DMS153 treated with DMSO at 0.1 percent for 48 hours (cell line): ENCODE measurements around the gene RELCH.

Source experiments
- DNase-seq: peaks from one replicate; lab custom pipeline; 2025; ENCODE audit not compliant: unreplicated experiment; lab: John Stamatoyannopoulos, UW

Gene RELCH

DNA sequence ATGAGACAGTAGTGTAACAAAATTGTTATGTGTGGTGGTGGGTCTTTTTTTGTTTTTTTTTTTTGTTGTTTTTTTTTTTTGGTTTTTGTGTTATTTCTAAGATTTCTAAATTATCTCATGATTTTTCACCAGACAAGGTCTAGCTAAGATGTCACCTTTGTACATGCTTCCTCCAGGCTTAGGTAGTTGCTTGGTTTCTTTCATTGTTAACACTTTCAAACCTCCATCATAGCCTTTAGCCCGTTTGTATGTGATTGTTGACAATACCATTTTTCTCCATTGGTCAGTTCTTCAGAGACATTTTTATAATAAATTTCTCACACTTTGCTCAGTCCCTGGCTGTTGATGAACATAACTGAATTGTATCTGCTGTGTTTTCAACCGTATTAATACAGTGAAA is 2.2 kb downstream of the RELCH start:
- DNase-seq = no peak

DNA sequence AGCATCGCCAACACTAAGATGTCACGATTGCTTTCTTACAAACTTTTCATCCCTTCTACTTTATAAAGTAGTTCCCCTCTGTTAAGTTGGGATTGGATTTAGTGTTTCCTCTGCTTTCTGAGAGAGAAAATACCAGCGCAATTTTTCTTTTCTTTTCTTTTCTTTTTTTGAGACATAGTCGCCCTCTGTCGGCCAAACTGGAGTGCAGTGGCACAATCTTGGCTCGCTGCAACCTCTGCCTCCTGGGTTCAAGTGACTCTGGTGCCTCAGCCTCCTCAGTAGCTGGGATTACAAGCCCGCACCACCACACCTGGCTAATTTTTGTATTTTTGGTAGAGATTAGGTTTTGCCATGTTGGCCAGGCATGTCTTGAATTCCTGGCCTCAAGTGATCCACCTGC is 9.0 kb downstream of the RELCH start:
- no peak for DNase-seq

- no peak for DNase-seq
These were observed 9.9 kb downstream of the RELCH start for GRCh38 chr18:62196980-62197379.

- DNase-seq = no peak
These were observed 11.2 kb downstream of the RELCH start for GRCh38 chr18:62198259-62198658.

DNA sequence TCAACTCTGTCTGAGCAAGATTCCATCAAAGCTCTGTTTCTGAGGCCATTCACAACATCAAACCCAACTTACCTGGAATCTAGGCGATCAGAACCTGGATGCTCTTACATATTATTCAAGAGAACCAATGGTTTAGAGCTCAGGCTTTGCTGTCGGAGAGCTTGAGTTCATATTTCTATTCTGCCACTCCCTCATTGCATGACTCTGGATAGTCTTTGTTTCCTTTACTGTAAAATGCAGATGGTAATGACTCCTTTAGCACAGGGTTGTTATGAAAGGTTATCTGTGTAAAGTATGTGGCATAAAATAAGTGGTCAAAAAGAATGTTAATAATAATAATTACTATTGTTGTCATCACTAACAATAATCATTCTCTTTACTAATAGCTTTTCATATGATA is 12.6 kb downstream of the RELCH start:
- DNase-seq = no peak

GRCh38 chr18:62200121-62200914 is 13.3 kb downstream of the RELCH start:
- DNase-seq = no peak

GRCh38 chr18:62201870-62202269 is 14.8 kb downstream of the RELCH start:
- no peak for DNase-seq

DNA sequence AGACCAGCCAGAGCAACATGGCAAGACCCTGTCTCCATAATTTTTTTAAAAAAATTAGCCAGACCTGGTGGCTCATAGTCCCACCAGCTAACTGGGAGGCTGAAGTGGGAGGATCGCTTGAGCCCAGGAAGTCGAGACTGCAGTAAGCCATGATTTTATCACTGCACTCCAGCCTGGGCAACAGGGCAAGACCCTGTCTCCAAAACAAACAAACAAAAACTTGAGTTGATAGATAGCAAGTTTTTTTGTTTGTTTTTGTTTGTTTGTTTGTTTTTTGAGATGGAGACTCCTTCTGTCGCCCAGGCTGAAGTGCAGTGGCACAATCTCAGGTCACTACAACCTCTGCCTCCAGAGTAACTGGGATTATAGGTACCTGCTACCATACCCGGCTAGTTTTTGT is 18.8 kb downstream of the RELCH start:
- DNase-seq = no peak

DNA sequence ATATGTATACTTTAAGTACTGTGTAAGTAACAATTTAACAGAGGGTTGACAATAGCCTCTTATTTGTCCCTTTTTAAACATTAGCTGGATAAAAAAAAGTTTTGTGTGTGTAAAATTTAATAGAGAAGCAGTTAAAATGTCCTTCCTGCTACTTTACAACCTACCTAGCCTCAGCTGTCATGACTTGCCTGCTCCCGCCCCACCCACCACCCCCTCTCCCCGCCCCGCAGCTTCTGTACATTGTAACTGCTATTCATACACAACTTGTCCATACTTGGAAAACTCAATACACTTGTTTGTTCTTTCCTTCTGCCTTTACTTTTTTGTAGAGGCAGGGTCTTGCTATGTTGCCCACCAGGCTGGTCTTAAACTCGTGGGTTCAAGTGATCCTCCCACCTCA is 19.5 kb downstream of the RELCH start:
- no peak for DNase-seq

DNA sequence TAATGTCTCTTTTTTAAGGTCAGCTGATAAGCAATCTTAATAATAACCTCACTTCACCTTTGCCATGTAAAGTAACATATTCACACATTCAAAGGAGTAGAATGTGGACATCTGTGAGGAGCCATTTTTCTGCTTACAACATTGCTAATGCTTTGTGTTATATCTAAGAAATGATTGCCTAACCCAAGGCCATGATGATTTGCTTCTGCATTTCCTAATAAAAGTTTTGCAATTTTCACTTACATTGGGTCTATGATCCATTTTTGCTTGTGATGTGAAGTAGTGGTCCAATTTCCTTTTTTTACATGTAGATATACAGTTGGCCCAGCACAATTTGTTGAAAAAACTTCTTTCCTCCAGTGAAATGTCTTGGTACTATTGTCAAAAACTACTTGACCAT is 22.0 kb downstream of the RELCH start:
- DNase-seq = no peak

- no peak for DNase-seq
These were observed 23.1 kb downstream of the RELCH start for GRCh38 chr18:62210138-62210537.

- no peak for DNase-seq
These were observed 24.3 kb downstream of the RELCH start for GRCh38 chr18:62211325-62211828.

DNA sequence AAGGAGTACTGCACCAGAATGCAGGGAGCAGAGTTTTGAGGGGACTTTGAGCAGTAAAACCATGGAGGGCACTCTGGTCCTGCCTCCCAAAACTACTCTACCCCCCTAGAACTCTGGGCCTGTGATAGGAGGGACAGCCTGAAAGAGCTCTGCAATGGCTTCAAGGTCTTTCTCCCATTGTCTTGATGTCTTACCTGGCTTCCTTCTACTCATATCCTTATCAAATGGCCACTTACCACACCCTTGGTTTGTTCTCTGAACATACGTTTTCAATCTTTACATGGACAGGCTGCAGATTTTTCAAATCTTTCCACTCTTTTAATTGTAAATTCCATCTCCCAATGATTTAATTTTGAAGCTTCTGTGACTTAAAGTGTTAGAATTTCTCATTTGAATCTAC is 27.7 kb downstream of the RELCH start:
- no peak for DNase-seq

DNA sequence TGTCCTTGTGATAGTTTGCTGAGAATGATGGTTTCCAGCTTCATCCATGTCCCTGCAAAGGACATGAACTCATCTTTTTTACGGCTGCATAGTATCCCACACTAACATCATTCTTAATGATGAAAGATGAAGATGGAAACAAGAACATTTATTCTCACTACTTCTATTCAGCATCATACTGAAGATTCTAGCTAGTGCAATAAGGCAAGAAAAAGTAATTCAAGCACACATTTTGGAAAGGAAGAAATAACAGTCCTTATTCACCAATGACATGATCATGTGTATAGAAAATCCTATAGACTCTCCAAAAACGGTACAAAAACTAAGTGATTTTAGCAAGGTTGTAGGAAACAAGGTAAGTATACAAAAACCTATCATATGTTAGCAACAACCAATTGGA is 37.2 kb downstream of the RELCH start:
- DNase-seq = no peak

DNA sequence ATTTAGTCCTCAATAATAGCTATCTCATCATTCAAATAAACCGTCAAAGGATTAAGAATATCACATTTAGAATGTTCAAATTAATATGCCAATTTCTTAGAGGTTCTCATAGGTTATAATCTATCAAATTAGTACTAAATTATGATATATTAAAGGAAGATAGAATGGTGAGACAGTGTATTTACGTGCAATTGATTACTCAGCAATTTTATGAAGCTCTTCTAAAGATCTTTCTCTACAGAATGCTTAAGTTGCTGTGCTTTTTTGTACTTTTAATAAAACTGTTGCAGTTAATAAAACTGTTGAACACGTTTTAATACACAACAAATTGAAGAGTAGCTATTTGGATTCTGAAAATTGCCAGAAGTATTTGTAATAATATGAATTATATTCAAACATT is 39.0 kb downstream of the RELCH start:
- DNase-seq = no peak

DNA sequence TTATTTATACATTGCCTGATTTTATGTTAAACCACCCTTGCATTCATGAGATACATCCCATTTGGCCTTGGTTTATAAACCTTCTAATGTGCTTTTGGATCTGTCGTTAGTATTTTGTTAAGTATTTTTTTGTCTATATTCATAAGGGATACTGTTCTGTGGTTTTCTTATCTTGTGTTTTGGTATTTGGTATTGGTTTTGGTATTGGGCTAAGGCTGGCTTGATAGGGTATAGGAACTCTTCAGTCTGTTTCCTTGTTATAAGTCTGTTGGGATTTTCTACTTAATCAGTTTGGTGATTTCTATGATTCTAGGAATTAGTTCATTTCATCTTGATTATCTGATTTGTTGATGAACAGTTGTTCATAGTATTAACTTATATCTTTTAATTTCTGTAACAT is 49.2 kb downstream of the RELCH start:
- no peak for DNase-seq

DNA sequence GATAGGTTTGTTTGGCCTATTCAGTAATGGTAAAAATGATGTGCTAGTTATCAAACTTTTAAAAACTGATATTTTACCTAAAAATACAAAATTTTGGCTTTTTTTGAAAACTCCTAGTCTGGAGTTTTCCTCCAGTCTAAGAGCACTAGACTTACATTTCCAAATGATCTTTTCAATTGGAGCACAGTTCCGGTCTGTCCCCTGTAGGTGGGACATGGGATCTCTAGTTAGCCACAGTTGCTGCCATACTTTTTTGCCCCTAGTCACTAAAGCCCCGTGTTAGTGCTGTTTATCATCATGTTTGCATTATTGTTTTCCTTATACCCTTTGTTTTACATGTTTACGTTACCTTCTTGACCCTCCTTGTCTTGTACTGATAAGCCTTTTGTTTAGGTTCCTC is 52.4 kb downstream of the RELCH start:
- DNase-seq = no peak

DNA sequence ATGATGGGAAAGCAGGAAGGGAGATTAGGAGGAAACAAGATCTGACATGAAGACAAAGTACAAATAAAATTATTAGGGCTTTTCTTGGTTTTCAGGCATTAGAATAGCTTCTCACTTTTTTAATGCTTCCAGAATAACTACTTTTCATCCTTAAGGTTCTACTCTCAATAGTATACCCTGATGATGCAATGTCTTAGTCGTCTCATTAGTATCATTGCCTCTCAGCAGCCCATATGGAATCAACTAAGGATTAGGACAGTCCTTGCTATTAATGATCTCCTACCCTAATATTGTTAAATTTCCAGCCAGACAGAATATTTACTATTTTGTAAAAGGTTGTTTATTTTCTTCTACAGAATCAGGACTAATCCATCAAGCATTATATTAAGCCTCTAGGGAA is 55.9 kb downstream of the RELCH start:
- DNase-seq = no peak

DNA sequence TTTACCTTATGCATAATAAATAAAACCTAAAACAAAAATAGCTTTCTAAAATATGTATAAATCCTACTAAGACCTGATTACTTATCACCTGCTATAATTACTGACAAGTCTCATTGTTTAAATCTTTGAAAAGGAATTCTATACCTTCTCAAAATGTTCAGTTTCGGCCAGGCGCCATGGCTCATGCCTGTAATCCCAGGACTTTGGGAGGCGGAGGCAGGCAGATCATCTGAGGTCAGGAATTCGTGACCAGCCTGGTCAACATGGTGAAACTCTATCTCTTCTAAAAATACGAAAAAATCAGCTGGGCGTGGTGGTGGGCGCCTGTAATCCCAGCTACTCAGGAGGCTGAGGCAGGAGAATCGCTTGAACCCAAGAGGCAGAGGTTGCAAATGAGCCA is 58.1 kb downstream of the RELCH start:
- DNase-seq = no peak

DNA sequence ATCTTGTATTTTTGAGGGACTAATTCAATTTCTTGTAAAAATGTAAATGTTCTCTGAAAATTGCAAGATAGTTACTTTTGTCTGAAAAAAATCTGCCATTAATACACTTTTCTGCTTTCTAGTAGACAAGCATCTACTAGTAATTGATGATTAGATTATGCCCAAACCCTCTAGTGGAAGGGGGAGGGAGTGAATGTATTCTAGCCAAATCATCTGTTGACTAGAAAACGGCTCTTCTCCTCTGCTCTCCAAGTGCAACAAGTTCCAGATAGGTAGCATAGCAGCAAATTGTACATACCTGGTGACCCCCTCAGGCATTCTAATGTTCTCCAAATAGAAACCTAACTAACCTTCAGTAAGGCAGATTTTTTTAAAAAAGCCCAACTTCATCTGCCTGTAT is 58.6 kb downstream of the RELCH start:
- DNase-seq = no peak

DNA sequence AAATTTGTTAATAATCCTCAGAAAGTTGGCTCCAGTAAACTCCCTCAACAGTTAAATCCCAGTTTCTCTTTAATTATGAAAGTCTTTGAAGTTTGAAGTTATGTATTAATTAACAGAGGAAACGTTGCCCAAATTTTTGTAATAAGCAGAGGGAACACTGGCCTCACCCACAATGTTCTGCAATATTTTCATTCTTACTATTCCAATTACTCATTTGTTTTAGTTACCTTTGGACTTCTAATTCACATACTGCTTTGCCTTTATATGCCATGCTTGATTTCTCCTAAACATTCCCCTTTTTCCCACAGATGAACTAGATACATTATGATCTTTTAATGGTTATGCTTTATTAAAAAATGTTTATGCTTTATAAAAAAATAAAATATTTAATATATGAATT is 61.3 kb downstream of the RELCH start:
- DNase-seq = no peak

GRCh38 chr18:62249478-62250097 is 62.5 kb downstream of the RELCH start:
- DNase-seq = peak; percentile 74

DNA sequence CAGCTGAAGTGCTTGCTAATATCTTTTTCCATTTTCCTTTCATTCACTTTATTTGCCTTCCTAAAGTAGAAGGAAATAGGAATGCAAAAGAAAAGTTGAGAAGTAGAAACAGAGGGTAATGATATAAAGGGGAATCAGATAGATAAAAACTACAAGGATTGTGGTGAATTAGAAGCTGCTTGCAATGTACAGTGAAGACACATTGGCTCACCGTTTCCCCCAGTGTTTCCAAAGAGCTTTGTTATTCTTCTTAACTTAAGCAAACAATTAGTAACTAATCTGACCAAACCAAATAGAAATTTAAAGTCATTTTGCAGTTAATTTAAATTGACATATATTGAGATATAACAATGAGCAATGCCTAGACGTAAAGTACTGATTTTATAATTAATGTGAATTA is 63.4 kb downstream of the RELCH start:
- no peak for DNase-seq
